Endothelial cell (in vitro differentiated cells): Measurements from ENCODE around the gene APOA4. TPM values are rescaled to one million over a fixed set of nuclear protein-coding genes. Genes with fewer than 3 reads are reported as not detected.

ENCODE experiments used
- DNase-seq: peaks from one replicate; pipeline ENCODE4 v3.0.0; 2021; ENCODE audit warnings: low spot score
- H3K27ac Mint-ChIP-seq: one replicate; pipeline ENCODE4 v1.8.0; 2021; ENCODE audit warnings: mixed read lengths, inconsistent platforms; ENCODE audit not compliant: unreplicated experiment
- H3K27me3 Mint-ChIP-seq: one replicate; pipeline ENCODE4 v1.8.0; 2021; ENCODE audit warnings: mild to moderate bottlenecking, moderate library complexity, mixed read lengths, inconsistent platforms; ENCODE audit not compliant: unreplicated experiment
- H3K36me3 Mint-ChIP-seq: one replicate; pipeline ENCODE4 v1.8.0; 2021; ENCODE audit warnings: mild to moderate bottlenecking, low read depth, mixed read lengths, inconsistent platforms; ENCODE audit not compliant: unreplicated experiment
- H3K4me1 Mint-ChIP-seq: one replicate; pipeline ENCODE4 v1.8.0; 2021; ENCODE audit warnings: mild to moderate bottlenecking, mixed read lengths, inconsistent platforms; ENCODE audit not compliant: unreplicated experiment
- H3K4me3 Mint-ChIP-seq: one replicate; pipeline ENCODE4 v1.8.0; 2021; ENCODE audit warnings: mild to moderate bottlenecking, mixed read lengths, inconsistent platforms; ENCODE audit not compliant: unreplicated experiment
- H3K9me3 Mint-ChIP-seq: one replicate; pipeline ENCODE4 v1.8.0; 2021; ENCODE audit warnings: mixed read lengths, inconsistent platforms; ENCODE audit not compliant: unreplicated experiment
- total RNA-seq: library from RNA; stranded (reverse); fragmentation: NEBNext Ultra II Directional; extraction: Animal tissue kit (Norgen Biotek cat#: 25700); gene quantifications from one replicate; pipeline ENCODE4 v1.2.1, GENCODE V29; 2021; ENCODE audit not compliant: unreplicated experiment
- TF ChIP-seq, protein P1 (sequence below): fragments of 200-600 bp; sonication (generic); IDR thresholded peaks from one replicate; pipeline ENCODE4 v1.5.0; 2021; ENCODE audit warnings: antibody characterized with exemption; ENCODE audit not compliant: unreplicated experiment

The APOA4 gene
- total RNA-seq, 1 donor from 2014 or later: not detected

GRCh38 chr11:116778556-116778955 lies 44.5 kb downstream of the APOA4 start:
- no peak for DNase-seq
- TF ChIP-seq, protein P1, sequence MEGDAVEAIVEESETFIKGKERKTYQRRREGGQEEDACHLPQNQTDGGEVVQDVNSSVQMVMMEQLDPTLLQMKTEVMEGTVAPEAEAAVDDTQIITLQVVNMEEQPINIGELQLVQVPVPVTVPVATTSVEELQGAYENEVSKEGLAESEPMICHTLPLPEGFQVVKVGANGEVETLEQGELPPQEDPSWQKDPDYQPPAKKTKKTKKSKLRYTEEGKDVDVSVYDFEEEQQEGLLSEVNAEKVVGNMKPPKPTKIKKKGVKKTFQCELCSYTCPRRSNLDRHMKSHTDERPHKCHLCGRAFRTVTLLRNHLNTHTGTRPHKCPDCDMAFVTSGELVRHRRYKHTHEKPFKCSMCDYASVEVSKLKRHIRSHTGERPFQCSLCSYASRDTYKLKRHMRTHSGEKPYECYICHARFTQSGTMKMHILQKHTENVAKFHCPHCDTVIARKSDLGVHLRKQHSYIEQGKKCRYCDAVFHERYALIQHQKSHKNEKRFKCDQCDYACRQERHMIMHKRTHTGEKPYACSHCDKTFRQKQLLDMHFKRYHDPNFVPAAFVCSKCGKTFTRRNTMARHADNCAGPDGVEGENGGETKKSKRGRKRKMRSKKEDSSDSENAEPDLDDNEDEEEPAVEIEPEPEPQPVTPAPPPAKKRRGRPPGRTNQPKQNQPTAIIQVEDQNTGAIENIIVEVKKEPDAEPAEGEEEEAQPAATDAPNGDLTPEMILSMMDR: no peak
- Mint-ChIP-seq H3K9me3 (no peaks in the 10 kb centered on the region), H3K36me3 (peaks cover 32% of the 10 kb centered on the region), H3K4me1 (peaks cover 2% of the 10 kb centered on the region), H3K4me3 (no peak overlapping the region), H3K27ac (no peak overlapping the region), H3K27me3 (peaks cover 3% of the 10 kb centered on the region)

- TF ChIP-seq, protein P1: no peak
- DNase-seq: no peak
- Mint-ChIP-seq H3K9me3 (no peaks in the 10 kb centered on the region), H3K4me1 (peaks cover 7% of the 10 kb centered on the region), H3K27me3 (peaks cover 5% of the 10 kb centered on the region), H3K4me3 (peak overlapping the region; percentile 24), H3K36me3 (peaks cover 29% of the 10 kb centered on the region), H3K27ac (no peak overlapping the region)
Measured at GRCh38 chr11:116777056-116777455, 46.0 kb downstream of the APOA4 start.

- TF ChIP-seq, protein P1: no peak
- no peak for DNase-seq
- peaks cover 27% of the 10 kb centered on the region for H3K36me3 Mint-ChIP-seq
- no peaks in the 10 kb centered on the region for H3K9me3 Mint-ChIP-seq
- H3K27ac Mint-ChIP-seq: no peak overlapping the region
- peaks cover 11% of the 10 kb centered on the region for H3K4me1 Mint-ChIP-seq
- H3K27me3 Mint-ChIP-seq: peaks cover 5% of the 10 kb centered on the region
- H3K4me3 Mint-ChIP-seq: peak overlapping the region; percentile 24
Measured at GRCh38 chr11:116776522-116776984, 46.6 kb downstream of the APOA4 start.

- Mint-ChIP-seq H3K27me3 (peaks cover 5% of the 10 kb centered on the region), H3K27ac (no peak overlapping the region), H3K36me3 (peaks cover 24% of the 10 kb centered on the region)
Measured at GRCh38 chr11:116775975-116776374, 47.1 kb downstream of the APOA4 start.

GRCh38 chr11:116774661-116775060 lies 48.4 kb downstream of the APOA4 start:
- Mint-ChIP-seq H3K4me3 (no peak overlapping the region), H3K27me3 (peaks cover 5% of the 10 kb centered on the region), H3K9me3 (no peaks in the 10 kb centered on the region), H3K27ac (no peak overlapping the region), H3K4me1 (peaks cover 23% of the 10 kb centered on the region), H3K36me3 (peaks cover 24% of the 10 kb centered on the region)
- TF ChIP-seq, protein P1: no peak
- DNase-seq: no peak

More at GRCh38 chr11:116775975-116776374, 47.1 kb downstream of the APOA4 start:
- Mint-ChIP-seq H3K9me3 (no peaks in the 10 kb centered on the region), H3K4me3 (peak overlapping the region; percentile 7), H3K4me1 (peaks cover 17% of the 10 kb centered on the region)
- TF ChIP-seq, protein P1: no peak
- no peak for DNase-seq
